Keratinocyte (primary cell): ENCODE data around the gene ATXN7L3B.

Experiments
- CTCF ChIP-seq, 3 experiments: IDR thresholded peaks in 1 of 3; conservative IDR thresholded peaks in 1 of 3; optimal IDR thresholded peaks in 1 of 3; 2 replicates in 2 of 3; 3 replicates in 1 of 3; pipeline versions ENCODE3 to v1.5.1; 2011; ENCODE audit warnings: low read length in 3 of 3, mild to moderate bottlenecking in 3 of 3, moderate library complexity in 2 of 3, control low read depth in 1 of 3, inconsistent platforms in 1 of 3; ENCODE audit not compliant: insufficient read depth in 2 of 3; ENCODE audit errors: extremely low read depth in 1 of 3
- EZH2 ChIP-seq: IDR thresholded peaks from one replicate; pipeline ENCODE4 v1.6.1; 2012; ENCODE audit warnings: inconsistent platforms, mild to moderate bottlenecking, low read length, moderate library complexity

DNA sequence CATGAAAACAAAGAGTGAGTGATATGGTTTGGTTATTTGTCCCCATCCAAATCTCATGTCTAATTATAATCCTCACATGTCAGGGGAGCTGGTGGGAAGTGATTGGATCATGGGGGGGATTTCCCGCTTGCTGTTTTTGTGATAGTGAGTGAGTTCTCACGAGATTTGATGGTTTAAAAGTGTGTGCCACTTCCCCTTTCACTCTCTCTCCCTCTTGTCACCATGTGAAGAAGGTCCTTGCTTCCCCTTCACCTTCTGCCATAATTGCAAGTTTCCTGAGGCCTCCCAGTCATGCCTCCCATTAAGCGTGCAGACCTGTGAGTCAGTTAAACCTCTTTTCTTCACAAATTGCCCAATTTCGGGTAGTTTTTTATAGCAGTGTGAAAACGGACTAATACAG is 2.1 kb upstream of the ATXN7L3B start:
- no peak for TF ChIP-seq CTCF (optimal IDR thresholded peaks at IDR 0.05 in 1 of 3, IDR thresholded peaks at IDR 0.05 in 1 of 3, conservative IDR thresholded peaks at IDR 0.05 in 1 of 3; ENCODE audit: extremely low read depth in 1 of 3, insufficient read depth in 2 of 3, low read length in 3 of 3)
- no peak for TF ChIP-seq EZH2
